Hematopoietic multipotent progenitor cell treated with erythropoietin and hydrocortisone succinate and interleukin-3 and kit ligand, for 17 days (in vitro differentiated cells): ENCODE results near the gene CTNND2.

Experiments used
- DNase-seq: peaks from one replicate; pipeline ENCODE4 v3.0.0-alpha.2; 2015; ENCODE audit warnings: low spot score

The CTNND2 gene

DNA sequence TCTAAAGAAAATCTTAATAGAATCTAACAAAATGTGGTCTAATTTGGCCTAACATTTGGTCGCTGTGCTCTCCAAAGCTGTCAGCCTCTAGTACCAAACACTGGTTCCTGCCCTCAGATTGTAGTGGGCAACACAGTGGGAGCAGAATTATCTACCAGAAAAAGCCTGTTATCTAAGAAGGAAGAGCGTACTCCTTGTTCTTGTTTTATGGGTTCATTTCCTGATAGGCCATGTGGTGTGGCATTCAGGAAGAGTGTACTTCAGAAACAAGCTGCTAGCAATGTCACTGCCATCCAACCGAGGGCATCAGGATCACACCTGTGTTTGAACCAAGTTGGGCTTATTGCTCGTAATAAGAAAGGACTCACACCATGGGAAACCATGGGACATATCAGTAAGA is 655.3 kb downstream of the CTNND2 start:
- no peak for DNase-seq

DNA sequence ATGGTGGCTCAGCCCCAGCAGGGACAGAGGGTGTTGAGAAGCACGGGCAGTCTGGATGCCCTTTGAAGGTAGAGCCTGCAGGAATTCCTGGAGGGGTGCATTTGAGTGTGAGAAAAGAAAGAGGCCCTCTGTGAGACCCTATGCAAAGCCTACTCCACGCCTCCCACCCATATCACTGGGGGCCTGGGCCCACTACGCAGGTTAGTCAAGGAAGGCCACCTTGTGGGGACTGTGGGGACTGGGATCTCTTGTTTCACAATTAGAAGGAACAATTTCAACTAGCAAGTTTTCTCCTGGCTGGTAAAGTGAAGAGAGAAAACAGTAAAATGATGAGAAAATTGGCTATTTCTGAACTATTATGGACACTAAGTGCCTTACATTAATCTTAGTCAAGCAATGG is 657.0 kb downstream of the CTNND2 start:
- DNase-seq: no peak

DNA sequence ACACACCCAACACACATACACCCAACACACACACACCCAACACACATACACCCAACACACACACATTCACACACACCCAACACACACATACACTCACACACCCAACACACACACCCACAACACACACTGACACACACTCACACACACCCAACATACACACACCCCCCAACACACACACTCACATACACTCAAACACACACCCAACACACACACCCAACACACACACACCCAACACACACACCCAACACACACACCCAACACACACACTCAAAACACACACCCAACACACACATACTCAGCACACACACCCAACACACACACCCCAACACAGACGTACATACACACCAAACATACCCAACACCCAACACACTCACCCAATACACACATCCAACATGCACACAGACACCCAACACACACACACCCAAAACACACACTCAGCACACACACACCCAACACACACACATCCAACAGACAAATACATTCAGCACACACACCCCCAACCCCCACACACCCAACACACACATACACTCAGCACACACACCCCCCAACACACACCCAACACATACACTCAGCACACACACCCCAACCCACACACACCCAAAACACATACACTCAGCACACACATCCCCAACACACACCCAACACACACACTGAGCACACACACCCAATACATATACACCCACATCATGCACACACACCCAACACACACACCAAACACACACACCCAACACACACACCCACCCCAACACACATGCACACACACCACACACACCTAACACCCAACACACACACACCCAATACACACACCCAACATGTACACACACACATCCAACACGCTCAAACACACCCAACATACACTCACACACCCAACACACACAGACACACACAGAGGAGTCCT is 663.7 kb downstream of the CTNND2 start:
- no peak for DNase-seq

GRCh38 chr5:11239261-11240015 is 664.8 kb downstream of the CTNND2 start:
- DNase-seq: no peak

DNA sequence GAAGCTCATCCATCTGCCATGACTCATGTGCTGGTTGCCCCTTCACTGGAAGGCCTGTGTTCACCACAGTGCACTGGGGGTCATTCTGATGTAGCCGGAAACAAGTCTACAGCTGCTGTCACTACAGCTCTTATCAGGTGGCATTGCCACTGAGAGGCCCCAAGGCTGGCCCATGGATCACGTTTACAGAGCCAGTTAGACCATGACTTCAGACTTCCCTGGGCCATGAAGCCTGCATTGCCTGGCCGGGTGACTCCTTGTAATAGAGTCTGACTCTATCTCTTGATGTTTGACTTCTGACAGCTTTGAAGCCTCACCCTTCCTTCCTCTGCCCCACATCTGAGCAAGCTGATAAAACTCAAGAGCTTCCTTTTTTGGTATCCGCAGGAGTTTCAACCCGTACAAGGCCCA is 669.7 kb downstream of the CTNND2 start:
- DNase-seq: no peak

DNA sequence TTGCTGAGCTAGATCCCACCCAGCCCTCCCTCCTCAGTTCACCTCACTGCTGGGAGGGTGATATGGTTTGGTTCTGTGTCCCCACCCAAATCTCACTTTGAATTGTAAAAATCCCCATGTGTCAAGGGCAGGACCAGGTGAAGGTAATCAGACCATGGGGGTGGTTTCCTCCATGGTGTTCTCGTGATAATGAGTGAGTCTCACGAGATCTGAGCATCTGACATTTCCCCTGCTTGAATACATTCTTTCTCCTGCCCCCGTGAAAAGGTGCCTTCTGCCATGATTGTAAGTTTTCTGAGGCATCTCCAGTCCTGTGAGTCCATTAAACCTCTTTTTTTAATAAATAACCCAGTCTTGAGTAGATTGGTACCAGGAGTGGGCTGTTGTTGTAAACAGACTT is 673.4 kb downstream of the CTNND2 start:
- no peak for DNase-seq

- DNase-seq: no peak
These were observed 677.2 kb downstream of the CTNND2 start for GRCh38 chr5:11227064-11227463.

DNA sequence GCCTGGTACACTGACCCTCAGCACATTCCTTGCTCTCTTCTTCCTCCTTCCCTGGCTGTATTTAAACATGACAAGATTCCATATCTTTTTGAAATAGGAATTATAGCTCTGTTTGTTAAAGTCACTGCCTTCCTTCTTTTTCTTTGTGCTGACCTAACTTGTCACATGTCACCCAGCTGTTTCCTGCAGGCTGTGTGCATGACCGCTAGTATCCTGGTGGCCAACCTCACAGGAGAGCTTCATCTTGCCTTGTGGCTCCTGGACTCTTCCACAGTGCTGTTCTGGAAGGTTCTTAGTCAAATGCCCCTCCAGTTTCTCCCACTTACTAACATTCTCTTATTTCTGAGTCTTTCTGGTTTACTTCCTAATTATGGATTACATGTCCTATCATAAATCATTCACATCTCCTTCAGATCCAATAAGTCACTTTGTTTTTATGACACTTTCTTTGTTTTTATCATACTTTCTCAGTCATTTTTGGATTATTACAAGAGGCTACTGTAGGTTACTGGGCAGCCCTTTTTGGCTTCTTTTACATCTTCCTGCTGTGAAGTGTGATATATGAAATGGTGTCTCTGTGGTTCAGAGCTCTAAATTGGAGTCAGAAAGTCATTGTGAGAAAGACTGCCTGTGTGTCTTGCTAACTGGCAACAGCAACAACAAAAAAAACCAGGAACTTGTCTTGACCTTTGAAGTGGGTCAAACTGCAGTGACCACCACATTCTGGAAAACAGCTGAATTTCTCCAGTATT is 679.6 kb downstream of the CTNND2 start:
- DNase-seq: no peak

DNA sequence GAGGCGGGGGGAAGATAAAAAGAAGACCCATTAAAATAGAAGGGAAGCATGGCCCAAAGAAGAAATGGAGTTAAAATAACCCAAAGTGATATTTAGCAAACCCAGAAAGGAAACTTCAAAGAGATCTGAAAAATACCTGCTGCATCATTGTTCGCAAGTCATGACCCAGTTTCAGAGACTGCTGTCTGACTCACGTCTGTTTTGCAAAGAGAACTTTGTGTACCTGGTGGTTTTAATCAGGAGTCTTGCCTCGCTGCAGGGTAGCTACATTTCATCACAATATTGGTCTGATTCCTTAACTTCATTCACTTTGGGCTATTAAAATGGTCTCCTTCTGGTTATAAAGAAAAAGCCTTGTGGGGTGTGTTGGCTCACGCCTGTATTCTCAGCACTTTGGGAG is 682.1 kb downstream of the CTNND2 start:
- no peak for DNase-seq

DNA sequence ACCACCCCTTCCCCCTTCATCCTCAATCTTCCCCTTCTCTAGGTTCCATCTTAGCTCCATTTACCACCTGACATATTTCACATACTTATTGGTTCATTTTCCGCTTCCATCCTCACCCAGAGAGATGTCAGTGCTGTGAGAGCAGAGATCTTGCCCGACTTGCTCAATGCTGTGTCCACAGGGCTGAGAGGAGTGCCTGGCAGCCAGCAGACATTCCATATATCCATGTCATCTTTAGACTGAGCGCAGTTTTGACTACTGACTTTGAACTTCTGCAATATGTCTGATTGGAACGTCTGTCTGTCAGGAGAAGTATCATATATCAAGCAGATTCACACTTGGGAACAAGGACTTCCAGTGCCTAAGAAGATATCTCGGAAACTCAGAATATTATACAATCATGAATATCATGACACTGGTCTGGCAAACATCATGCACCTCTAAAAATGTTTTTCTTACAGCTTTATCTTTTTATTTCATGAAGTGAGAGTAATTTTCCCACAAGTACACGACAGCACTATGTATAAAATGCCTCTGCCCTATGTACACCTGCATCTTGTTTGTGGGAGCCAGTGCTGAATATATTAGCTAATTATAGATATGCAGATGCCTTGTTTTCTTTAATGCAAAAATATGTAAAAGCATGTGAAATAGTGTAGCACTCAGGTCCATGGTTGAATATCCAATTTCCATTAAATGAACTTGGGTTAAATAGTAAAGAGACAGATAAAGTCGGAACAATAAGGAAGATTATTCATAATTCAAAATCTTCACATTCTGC is 689.2 kb downstream of the CTNND2 start:
- no peak for DNase-seq

DNA sequence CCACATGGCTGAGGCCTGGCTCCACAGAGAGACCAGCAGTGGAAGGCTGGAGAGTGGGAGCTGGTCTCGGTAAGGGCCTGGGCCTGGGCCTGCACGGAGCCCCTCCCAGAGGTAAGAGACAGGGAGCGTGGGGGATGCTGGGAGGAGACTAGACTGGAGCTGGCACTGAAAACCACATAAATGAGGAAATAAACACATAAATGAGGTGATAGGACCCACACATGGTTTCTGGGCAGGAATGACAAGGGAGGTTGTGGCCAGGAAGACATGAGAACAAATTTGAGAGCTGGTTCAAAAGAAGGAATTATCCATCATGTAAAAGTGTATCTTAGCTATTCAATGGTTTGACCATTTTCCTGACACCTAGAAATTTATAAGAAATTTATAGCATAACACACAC is 691.5 kb downstream of the CTNND2 start:
- no peak for DNase-seq

GRCh38 chr5:11197726-11198125 is 706.5 kb downstream of the CTNND2 start:
- no peak for DNase-seq

GRCh38 chr5:11191673-11192072 is 712.6 kb downstream of the CTNND2 start:
- no peak for DNase-seq

DNA sequence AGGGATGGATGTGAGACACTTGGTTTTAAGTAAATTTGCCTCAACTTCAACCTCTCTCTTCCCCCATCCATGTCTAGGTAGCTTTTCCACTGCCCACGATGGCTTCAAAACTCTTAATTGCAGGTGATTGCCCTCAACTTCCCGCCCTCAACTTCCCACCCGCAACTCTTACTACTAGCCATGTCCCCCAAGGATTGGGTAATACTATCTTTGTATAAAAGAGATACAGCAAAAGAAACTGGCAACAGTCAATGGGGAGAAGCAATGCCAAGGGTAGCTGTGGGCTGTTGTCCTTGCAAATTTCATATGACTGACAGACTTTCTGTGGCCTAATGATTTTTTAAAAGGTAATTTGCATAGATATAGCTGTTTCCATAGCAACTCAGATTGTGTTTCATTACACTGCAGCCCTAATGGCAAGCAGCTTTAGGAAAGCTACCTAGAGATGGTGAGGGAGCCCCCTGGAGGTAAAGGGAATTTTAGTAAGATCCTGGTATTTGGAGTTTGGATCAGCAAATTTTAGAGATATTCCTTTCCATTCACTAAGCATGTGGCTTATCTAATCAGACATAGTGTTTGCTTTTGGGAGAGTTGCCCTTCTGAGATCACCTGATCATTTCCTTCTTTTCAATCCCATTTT is 721.7 kb downstream of the CTNND2 start:
- no peak for DNase-seq

- DNase-seq: no peak
These were observed 722.3 kb downstream of the CTNND2 start for GRCh38 chr5:11181940-11182339.

DNA sequence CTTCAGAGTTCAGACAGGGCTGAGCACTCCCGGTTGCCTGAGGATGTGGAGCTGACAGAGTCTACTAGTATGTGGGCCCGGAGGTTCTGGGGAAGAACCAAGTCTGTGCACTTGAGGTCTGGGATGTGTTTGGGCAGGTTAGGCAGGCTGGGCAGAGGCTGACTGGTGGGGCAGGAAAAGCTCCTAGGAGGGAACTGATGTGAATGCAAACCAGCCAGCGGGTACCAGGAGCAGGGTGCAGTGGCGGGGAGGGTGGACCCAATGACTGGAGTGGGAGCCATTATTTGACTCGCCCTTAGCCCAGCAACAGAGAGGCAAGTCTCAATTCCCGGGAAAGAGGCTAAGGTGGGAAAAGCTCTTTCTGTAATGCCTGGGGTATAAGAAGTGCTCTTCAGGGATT is 723.4 kb downstream of the CTNND2 start:
- DNase-seq: no peak

DNA sequence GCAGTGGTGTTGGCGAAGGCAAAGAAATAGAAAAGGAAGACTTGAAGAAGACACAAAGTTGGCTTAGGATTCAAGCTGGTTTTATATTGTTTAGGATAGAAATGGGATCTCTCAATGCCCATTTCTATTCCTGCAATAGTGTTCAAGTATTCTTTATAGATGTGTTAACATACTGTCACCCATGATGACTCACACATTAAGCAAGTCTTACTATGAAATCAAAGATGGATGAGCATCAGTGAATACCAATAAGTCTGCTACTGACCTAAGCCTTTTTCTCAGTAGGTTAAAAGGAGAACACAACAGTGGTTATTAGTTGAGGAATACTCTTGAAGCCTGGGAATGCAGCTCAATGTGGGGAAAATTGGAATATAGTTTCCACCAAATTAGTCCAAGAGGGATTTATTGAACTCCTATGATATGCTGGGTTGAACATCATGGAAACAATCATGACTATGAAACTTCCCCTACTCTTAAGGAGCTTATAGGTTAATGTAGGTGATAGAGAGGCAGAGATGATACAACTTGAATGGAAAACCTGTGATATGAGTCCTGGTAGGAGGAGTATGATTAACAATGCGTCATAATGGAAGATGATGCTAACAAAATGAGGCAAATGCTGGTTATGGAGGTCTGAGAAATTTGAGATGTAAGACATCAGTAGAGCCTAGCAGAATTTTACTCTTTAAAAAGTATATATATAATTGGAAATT is 726.1 kb downstream of the CTNND2 start:
- no peak for DNase-seq

GRCh38 chr5:11174591-11174990 is 729.7 kb downstream of the CTNND2 start:
- DNase-seq: no peak

- no peak for DNase-seq
These were observed 731.8 kb downstream of the CTNND2 start for GRCh38 chr5:11172484-11172883.

DNA sequence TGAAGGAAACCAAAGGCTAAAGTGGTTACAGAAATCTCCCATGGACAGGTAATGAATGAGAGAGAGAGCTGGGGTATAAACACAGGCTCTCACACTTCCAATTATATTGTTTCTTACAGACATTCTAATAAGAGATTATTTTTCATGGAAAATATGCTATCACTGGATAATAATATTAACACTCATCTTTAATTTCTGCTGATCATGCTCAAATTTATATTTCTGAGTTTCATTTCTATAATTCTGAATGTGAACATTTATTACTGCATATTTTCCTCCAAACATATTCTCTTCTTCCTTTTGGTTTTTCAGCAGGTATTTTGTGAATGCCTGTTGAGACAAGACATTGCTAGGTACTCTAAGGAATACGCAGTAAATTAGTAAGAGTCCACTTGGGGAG is 733.0 kb downstream of the CTNND2 start:
- DNase-seq: no peak

DNA sequence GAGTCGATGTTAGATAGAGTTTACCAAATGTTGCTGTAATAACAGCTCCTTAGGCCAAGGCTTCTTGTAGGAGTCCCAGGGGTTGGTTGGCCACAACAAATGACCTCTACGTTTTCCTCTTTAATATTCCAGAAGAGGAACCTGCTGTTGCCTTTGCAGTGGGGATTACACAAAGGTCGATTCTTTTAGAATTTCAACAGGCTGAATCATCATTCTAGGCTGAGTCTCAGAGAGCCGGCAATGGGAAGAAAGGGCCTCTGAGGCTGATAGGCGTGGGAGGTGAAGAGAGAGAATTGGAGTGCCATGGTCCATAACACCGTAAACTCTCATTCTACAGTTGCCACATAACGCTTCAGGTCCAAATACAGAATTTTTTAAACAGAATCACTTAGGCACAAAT is 737.3 kb downstream of the CTNND2 start:
- DNase-seq: no peak
